ENCODE results near the gene SORBS2. TPM values are rescaled to one million over a fixed set of nuclear protein-coding genes. Genes with fewer than 3 reads are reported as not detected.

The SORBS2 gene
- total and polyA plus RNA-seq, 3 donors from 2014 or later: 20.2 to 47.7 (median 26.0) TPM

GRCh38 chr4:185721190-185722028, 90.6 kb downstream of the SORBS2 start:
- Histone ChIP-seq H3K36me3 (ENCODE audit: low read depth, missing control alignments) (no peaks in the 10 kb centered on the region), H3K27me3 (no peaks in the 10 kb centered on the region), H3K27ac (no peak overlapping the region), H3K4me1 (peaks cover 13% of the 10 kb centered on the region), H3K4me3 (no peak overlapping the region), H3K9me3 (no peaks in the 10 kb centered on the region)
- 60 to 67% methylated on average over 12 of the region's 12 CpGs for WGBS, 2 donors
- DNase-seq: no peak
- intact Hi-C loops (cut with DNase I; ENCODE audit: low total_unique reads): no loop called here
- TF ChIP-seq POLR2A (IDR thresholded peaks at IDR 0.05): no peak

GRCh38 chr4:185719500-185719858, 92.5 kb downstream of the SORBS2 start:
- Histone ChIP-seq H3K4me3 (no peak overlapping the region), H3K4me1 (peaks cover 13% of the 10 kb centered on the region), H3K27me3 (no peaks in the 10 kb centered on the region), H3K36me3 (ENCODE audit: low read depth, missing control alignments) (no peaks in the 10 kb centered on the region), H3K9me3 (no peaks in the 10 kb centered on the region), H3K27ac (no peak overlapping the region)
- intact Hi-C loops (cut with DNase I; ENCODE audit: low total_unique reads): no loop called here
- TF ChIP-seq CTCF (IDR thresholded peaks at IDR 0.05): no peak
- TF ChIP-seq POLR2A (IDR thresholded peaks at IDR 0.05): no peak
- no peak for DNase-seq
- WGBS, 2 donors: 85 to 89% methylated on average over 3 of the region's 3 CpGs

- H3K4me1 ChIP-seq: peaks cover 13% of the 10 kb centered on the region
- no peaks in the 10 kb centered on the region for H3K36me3 ChIP-seq (ENCODE audit: low read depth, missing control alignments)
- WGBS, 2 donors: 74 to 81% methylated on average over 8 of the region's 8 CpGs
- no peak for DNase-seq
- H3K27ac ChIP-seq: no peak overlapping the region
- intact Hi-C loops (cut with DNase I; ENCODE audit: low total_unique reads): no loop called here
- no peaks in the 10 kb centered on the region for H3K27me3 ChIP-seq
- no peaks in the 10 kb centered on the region for H3K9me3 ChIP-seq
- no peak overlapping the region for H3K4me3 ChIP-seq
- TF ChIP-seq POLR2A (IDR thresholded peaks at IDR 0.05) (no peak), CTCF (IDR thresholded peaks at IDR 0.05) (no peak)
Observed at GRCh38 chr4:185718578-185719499, 93.2 kb downstream of the SORBS2 start.

- Histone ChIP-seq H3K27ac (no peak overlapping the region), H3K36me3 (ENCODE audit: low read depth, missing control alignments) (no peaks in the 10 kb centered on the region), H3K4me3 (no peak overlapping the region), H3K9me3 (no peaks in the 10 kb centered on the region), H3K4me1 (peaks cover 9% of the 10 kb centered on the region), H3K27me3 (no peaks in the 10 kb centered on the region)
- 53 to 67% methylated on average over 9 of the region's 9 CpGs for WGBS, 2 donors
- intact Hi-C loops (cut with DNase I; ENCODE audit: low total_unique reads): no loop called here
- DNase-seq: no peak
- TF ChIP-seq POLR2A (IDR thresholded peaks at IDR 0.05) (no peak), CTCF (IDR thresholded peaks at IDR 0.05) (no peak)
Observed at GRCh38 chr4:185717377-185717741, 94.6 kb downstream of the SORBS2 start.

Measured in testis (tissue), 3 donors.